Embryonic facial prominence (tissue), 1 donor: ENCODE measurements around the gene NPFFR2.
"Not testable (repeated sequence)": the region's sequence is repeated elsewhere in the genome, so short reads cannot be mapped to it uniquely, and the experiment has no call there.

ENCODE experiments used
- DNase-seq: peaks from one replicate; pipeline ENCODE4 v3.0.0-alpha.2; 2016; ENCODE audit errors: extremely low spot score

Gene NPFFR2

DNA sequence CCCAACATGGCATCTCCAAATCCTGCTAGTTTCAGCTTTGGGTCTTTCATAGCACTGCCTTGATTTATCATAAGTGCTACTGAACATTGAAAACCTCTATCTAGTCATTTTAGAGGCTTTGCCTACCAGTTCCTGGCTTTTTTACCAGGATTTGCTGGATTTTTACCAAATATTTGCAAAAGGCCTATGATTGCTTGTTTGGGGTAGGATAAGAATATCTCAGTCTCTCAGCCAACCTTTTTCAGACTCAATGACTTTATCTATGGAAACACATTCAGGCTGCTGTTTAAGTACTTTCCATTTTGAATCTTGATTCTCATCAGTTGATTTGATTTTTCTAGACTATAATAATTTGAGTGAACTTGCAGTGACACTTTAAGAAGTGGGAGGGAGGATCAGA, 80.1 kb downstream of the NPFFR2 start:
- no peak for DNase-seq

DNA sequence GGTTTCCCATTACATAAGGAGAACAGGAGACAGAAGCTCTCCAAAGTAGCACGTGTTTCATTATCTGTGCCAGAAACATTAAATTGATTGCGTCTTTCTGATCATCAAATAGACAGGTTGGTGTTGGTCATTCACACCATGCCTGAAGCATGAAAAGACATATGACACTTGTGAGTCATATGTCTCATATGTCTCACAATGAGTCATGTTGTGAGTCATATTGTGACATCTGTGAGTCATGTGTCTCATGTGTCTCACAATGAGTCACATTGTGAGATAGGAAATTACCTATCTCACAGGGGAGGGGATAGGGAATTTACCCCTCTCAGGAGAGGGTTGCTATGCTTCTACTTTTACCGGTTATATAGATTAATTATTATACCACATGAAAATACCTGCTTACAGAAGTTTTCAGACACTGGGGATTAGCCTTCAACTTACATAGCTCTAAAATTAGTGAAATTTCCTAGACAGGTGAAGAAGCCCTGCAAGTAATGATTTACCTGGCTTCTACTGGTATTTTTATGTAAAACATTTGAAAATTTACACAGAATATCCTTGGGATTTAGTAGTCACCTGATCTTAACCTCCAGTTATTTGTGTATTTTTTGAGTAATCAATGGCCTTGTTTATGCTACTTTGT, 80.8 kb downstream of the NPFFR2 start:
- no peak for DNase-seq

DNA sequence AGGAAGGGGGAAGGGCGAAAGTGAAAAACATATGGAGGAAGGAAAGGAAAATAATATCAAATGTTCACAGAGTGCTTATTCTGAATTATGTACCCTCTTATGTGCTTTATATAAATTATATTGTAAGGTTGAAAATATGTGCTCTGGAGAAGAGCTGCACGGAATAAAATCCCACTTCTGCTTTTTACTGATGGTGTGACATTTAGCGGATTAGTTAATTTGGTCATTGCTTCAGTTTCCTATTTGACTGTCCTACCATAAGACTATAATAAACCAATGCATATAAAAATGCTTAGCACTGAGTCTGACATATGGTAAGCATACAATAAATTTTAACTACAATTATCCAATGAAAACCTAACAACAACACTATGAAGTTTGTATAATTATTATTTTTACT, 86.2 kb downstream of the NPFFR2 start:
- no peak for DNase-seq

- no peak for DNase-seq
These were observed 88.1 kb downstream of the NPFFR2 start for GRCh38 chr4:72119946-72120345.

DNA sequence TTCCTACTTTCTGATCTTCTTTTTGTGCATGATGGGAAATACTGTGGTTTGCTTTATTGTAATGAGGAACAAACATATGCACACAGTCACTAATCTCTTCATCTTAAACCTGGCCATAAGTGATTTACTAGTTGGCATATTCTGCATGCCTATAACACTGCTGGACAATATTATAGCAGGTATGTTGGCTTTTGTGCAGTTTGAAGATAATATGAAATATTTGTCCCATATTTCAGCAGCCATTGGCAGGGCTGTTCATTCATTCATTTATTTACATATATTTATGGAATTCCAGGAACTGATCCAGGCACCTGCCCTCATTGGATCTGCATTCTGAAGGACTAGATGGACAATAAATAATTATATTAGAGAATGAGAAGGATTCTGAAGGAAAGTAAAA, 96.9 kb downstream of the NPFFR2 start:
- no peak for DNase-seq

DNA sequence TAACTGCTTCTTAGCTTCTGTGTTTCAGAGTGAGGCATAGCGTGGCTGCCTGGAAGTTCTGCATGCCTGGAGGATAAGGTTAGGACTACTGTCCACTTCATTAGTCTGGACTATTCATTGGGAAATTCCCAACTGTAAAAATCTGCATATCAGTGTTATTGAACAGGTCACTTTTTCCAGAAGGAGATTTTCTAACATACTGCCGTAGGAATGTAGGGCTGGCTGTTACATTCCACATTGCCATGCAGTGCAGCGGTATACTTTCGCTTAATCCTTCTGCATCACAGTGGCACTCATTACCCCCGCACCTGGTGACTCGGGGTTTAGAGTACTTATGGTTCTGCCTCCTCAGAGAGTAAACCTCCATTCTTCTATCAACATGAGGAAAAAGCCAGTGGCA, 104.6 kb downstream of the NPFFR2 start:
- DNase-seq = no peak

GRCh38 chr4:72139997-72140396, 108.2 kb downstream of the NPFFR2 start:
- not testable (repeated sequence) for DNase-seq

DNA sequence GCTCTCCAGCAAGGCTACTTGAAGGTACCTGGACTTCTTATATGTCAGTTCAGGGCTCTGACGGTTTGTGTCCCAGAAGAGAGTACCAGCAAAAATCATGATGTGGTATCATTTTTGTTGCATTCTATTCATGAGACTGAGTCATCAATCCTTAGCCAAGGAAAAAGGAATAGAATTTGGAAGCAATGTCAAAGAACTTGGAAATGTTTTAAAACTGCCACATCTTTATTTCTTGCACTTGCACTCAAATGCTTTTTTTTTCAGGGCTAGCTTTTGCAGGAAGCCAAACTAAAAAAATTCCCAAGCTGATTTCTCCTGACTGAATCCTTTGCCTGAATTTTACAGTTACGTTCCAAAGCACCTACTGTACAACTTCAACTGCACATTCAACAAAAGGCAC, 112.4 kb downstream of the NPFFR2 start:
- DNase-seq = no peak

DNA sequence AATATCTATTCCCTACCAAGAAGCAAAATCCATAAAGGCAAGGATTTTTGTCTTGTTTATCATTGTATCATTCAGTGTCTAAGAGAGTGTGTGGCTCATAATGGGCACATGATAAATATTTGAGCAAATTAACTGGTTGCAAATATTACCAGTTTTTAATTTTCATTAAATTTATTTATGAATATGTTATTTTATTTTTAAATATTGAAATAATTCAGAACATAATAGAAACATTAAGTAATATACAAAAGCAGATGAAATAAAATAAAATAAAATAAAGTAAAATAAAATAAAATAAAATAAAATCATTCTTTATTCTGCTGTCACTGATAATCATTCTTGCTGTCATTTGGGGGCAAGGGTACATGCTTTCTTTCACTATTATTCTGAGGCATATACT, 120.9 kb downstream of the NPFFR2 start:
- DNase-seq = no peak

DNA sequence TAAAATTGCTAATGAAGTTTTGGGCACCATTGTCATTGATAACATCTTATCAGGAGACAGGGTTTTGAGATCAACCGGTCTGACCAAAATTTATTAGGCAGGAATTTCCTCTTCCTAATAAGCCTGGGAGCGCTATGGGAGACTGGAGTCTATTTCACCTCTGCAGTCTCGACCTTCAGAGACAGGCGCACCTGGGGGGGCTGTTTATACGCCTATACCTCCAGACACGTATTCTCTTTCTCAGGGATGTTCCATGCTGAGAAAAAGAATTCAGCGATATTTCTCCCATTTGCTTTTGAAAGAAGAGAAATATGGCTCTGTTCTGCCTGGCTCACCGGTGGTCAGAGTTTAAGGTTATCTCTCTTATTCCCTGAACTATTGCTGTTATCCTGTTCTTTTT, 121.8 kb downstream of the NPFFR2 start:
- not testable (repeated sequence) for DNase-seq

DNA sequence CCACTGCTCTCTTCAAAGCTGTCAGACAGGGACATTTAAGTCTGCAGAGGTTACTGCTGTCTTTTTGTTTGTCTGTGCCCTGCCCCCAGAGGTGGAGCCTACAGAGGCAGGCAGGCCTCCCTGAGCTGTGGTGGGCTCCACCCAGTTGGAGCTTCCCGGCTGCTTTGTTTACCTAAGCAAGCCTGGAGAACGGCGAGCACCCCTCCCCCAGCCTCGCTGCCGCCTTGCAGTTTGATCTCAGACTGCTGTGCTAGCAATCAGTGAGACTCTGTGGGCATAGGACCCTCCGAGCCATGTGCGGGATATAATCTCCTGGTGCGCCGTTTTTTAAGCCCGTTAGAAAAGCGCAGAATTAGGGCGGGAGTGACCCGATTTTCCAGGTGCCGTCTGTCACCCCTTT, 137.5 kb downstream of the NPFFR2 start:
- not testable (repeated sequence) for DNase-seq

DNA sequence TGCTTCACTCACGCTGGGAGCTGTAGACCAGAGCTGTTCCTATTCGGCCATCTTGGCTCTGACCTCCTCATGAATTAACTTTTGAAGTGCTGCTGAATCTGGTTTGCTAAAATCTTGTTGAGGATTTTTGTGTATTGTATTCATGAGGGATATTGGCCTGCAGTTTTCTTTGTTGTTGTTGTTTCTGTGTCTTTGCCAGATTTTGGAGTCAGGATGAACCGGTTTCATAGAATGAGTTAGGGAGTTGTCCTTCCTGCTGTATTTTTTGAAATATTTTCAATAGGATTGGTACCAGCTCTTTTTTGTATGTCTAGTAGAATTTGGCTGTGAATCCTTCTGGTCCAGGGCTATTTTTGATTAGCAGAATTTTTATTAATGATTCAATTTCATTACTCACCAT, 138.1 kb downstream of the NPFFR2 start:
- no peak for DNase-seq

GRCh38 chr4:72171761-72172160, 140.0 kb downstream of the NPFFR2 start:
- no peak for DNase-seq

- no peak for DNase-seq
These were observed 147.5 kb downstream of the NPFFR2 start for GRCh38 chr4:72179342-72179741.

GRCh38 chr4:72186714-72187113, 154.9 kb downstream of the NPFFR2 start:
- no peak for DNase-seq

DNA sequence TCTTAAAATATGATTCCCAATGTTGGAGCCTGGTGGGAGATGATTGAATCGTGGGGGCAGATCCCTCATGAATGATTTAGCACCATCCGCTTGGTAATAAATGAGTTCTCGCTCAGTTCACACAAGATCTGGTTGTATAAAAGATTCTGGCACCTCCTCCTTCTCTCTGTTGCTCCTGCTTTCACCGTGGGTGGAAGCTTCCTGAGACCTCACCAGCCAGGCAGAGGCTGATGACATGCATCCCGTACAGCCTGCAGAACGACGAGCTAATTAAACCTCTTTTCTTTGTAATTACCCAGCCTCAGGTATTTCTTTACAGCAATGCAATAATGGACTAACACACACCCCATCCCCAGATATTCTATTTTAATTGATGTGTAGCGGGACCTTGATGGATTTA, 162.2 kb downstream of the NPFFR2 start:
- no peak for DNase-seq

DNA sequence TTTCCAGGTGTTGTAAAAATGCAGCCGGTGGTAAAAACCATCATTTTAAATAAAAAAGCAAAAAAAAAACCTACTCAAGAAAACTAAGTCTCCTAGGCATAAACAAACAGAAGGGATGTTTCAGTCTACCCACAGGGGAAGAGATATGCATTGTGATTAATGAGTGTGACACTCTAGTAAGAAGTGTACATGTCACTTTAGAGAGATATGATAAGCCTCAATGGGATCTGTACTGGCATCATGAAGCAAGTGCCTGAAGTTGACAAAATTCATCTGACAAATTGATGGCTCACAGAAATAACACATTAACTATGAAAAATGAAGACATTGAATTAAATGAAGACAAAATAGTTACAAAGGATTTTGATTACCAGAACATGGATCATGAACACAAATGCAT, 162.7 kb downstream of the NPFFR2 start:
- no peak for DNase-seq
